Putamen (tissue), 1 donor: ENCODE data around the gene FCGR3B.
"Not testable (repeated sequence)": the region's sequence is repeated elsewhere in the genome, so short reads cannot be mapped to it uniquely, and the experiment has no call there.

Source experiments
- DNase-seq: peaks from one replicate; pipeline ENCODE4 v3.0.0-alpha.2; 2016; ENCODE audit warnings: low spot score

The FCGR3B gene

GRCh38 chr1:161605024-161605423, 26.0 kb downstream of the FCGR3B start:
- not testable (repeated sequence) for DNase-seq

DNA sequence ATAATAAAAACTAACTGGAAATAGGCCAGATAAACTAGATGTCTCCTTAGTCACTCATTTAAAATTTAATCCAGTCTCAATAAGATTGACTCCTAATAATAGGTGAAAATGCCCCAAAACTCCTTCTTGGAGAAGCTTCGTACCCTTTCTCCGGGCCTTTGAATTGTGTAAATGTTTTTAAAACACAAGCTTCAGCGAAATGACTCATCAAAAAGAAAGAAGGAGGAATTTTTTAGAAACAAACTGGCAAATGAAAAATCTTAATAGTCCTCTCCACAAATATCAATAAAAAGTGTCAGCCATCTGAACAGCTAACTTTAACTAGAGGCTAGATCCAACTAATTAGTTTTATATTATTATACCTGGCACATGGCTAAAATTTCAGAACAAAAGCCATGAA, 33.9 kb downstream of the FCGR3B start:
- not testable (repeated sequence) for DNase-seq

GRCh38 chr1:161595583-161595982, 35.4 kb downstream of the FCGR3B start:
- not testable (repeated sequence) for DNase-seq

DNA sequence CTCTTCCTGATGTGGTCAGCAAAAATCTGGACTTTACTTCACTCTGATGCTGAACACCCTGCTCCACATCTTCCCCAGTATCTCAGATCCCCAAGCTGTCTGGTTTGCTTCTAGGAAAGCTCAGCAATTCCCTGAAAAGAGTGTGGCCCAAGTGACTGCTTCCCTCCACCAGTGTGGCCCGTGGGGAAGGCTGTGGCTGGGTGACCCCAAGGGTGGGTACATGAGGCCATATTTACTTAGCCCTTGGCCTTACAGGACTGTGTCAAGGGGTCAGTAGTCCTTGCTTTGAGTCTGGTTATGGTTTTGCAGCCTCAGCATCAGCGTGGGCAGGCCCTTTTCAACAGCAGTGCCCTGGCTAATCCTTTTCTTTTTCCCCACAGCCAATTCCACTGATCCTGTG, 35.8 kb downstream of the FCGR3B start:
- not testable (repeated sequence) for DNase-seq

GRCh38 chr1:161594269-161594984, 36.5 kb downstream of the FCGR3B start:
- DNase-seq = not testable (repeated sequence)

DNA sequence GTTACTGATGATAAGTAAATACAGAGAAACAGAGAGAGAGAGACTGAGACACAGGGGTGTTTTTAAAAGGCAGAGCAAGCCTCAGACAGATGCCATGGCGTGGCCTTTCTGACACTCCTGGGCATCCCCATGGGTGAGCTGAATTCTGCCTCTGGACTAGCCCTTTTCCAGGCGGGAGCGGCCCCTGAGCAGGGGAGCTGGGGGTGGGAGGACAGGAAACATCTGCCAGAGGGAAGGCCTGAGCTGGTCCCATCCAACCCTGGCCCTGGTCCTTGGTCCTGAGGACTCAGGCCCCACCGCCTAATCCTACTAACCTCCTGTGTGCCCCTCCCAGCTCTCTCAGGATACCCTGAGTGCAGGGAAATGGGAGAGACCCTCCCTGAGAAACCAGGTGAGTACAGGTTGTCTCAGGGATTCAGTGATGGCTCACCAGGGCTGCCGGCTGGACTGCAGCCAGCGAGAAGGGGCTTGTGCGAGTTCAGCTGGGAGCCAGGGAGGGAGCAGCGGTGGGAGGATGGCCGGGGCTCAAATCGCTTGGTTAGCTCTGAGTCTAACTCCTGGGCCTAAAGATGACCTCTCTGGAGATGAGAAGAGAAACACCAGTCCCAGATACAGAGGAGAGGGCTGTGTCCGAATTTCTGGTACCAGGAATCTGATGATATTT, 37.8 kb downstream of the FCGR3B start:
- not testable (repeated sequence) for DNase-seq

DNA sequence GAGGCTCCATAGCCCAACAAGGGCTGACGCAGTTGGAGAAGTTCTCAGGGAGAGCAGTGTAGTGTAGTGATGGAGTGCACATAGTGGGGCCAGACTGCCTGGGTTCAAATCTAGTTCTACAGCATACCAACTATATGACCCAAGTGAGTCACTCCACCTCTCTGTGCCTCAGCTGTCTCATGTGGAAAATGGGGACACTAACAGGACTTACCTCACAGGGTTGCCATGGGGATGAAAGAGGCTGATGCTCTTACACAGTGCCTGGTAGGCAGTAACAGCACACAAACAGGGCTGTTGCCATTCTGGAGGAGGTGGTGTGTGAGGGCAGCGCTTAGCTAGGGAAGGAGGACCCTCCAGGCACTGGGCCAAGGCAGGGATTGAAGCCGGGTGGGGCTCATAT, 38.4 kb downstream of the FCGR3B start:
- DNase-seq = not testable (repeated sequence)

DNA sequence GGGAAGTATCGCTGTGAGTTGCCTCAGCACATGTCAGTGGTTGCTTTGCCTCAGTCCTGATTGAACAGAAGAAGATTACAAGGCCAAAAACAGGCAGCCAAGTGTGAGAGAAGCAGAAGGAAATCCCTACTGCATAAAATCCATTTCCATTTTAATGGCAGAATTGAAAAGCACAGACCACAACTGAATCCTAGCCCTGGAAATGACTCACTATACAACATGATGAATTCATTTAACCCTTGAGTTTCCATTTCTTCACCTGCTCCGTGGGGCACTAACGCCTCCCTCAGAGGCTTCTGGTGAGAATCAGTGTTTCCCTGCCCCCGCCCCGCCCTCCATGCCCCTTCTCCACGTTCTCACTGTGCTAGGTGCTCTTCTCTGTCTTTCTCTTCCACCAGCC, 41.1 kb downstream of the FCGR3B start:
- DNase-seq = not testable (repeated sequence)

DNA sequence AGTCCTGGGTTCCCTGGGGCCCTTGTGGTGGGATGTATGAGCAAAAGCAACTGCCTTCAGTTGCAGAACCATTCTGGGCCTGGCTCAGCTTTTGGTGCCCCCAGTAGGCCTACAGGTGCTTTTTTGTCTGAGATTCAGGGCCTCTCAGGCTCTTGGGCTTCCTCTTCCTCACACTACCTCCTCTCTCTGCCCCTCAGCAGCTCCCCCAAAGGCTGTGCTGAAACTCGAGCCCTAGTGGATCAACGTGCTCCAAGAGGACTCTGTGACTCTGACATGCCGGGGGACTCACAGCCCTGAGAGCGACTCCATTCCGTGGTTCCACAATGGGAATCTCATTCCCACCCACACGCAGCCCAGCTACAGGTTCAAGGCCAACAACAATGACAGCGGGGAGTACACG, 41.6 kb downstream of the FCGR3B start:
- DNase-seq = not testable (repeated sequence)

DNA sequence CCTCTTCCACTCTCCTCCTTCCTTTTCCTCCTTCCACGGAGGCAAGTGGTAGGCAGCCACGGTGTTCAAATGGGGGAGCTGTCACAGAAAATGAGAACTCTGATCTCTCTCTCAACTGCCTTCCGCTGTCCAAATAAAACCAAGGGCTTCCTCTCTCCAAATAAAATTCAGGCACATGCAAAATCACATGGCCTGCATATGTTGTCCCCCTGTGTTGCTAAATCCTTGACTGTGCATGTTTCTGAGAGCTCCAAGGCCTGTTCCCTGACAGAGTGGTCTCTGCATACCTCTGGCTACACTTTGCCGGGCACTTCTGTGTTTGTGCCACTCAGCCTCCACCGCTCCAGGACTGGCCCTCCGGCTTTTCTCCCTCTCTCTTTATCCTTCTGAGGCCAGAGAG, 42.4 kb downstream of the FCGR3B start:
- not testable (repeated sequence) for DNase-seq

DNA sequence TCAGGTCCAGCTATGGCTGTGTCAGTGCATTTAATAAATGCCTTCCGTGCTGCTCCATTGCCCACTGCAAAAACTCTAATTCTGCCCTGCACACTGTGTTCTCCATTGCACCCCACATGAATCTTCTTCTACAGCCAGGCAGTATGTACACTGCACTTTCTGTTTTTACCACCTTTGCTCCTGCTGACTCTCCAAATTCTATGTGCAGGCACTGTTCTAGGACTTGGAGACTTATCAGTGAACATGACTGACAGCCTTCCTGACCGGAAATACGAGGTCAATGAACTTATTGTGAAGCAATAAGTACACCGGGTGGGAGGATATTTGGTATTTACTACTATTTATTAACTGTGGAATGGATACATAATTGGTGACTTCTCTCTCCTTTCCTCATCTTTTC, 48.1 kb downstream of the FCGR3B start:
- not testable (repeated sequence) for DNase-seq

GRCh38 chr1:161580879-161581537, 50.0 kb downstream of the FCGR3B start:
- DNase-seq = not testable (repeated sequence)

DNA sequence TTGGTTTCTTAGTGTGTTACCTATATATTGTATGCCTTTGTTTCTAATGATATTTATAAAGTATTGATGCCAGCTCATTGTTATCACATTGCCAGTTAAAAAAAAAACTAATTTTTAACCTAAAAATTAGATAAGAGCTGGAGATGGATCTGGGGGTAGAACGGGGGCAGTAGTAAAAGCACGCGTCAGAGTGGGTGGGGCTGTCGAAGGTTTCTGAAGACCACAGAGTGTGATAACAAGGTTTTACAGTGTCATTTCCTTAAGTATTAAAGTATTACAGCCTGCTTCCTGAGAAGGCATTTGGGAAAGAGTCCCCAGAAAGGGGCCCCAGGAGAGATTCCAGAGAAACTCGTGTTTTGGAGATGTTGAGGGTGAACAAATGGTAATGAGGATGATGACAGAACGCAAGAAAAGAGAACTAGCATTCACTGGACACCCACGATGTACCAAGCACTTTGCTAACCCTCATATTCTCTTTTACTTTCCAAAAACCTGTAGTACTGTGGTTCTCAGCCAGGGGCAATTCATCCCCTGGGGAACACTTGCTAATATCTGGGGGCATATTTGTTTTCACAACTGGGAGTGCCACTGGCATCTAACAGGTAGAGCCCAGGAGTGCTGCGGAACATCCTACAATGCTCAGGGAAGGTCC, 51.0 kb downstream of the FCGR3B start:
- DNase-seq = not testable (repeated sequence)

DNA sequence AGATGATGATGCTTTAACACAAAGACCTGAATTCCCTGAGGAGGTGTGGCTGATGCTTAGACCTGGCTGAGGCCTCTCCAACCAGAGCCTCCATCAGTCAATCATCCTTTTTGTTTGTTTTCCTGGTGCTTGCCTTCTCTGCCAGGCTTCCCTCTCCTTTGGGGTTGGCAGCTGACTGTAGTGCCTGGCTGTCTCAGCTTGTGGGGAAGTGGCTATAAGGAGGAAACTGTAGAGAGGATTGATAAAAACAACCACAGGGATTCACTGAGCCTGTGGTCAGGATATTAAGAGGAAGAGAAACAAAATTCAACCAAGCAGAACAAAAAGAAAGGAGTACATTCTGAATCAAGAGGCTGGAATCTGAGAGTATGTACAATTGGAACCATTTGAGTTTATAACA, 54.3 kb downstream of the FCGR3B start:
- DNase-seq = not testable (repeated sequence)
